HG02588 (cell line): ENCODE measurements around the gene ACOT12.

Experiments
- ATAC-seq: cut with Tn5 transposase; IDR thresholded peaks from one replicate; pipeline ENCODE4 v1.9.1; 2021; ENCODE audit warnings: mild to moderate bottlenecking, moderate library complexity; ENCODE audit not compliant: unreplicated experiment

The ACOT12 gene

GRCh38 chr5:81401266-81401665 is 7.3 kb upstream of the ACOT12 start:
- no peak for ATAC-seq

GRCh38 chr5:81400375-81400774 is 6.4 kb upstream of the ACOT12 start:
- no peak for ATAC-seq

GRCh38 chr5:81398741-81399140 is 4.8 kb upstream of the ACOT12 start:
- no peak for ATAC-seq

GRCh38 chr5:81397176-81397575 is 3.2 kb upstream of the ACOT12 start:
- ATAC-seq: no peak

- no peak for ATAC-seq
Measured at GRCh38 chr5:81395262-81395661, 1.3 kb upstream of the ACOT12 start.

GRCh38 chr5:81393430-81393782 is 528 bp downstream of the ACOT12 start:
- ATAC-seq: no peak

GRCh38 chr5:81389025-81389424 is 4.9 kb downstream of the ACOT12 start:
- ATAC-seq: no peak

GRCh38 chr5:81388169-81388568 is 5.8 kb downstream of the ACOT12 start:
- ATAC-seq: no peak

GRCh38 chr5:81383867-81384266 is 10.1 kb downstream of the ACOT12 start:
- ATAC-seq: no peak

- ATAC-seq: no peak
Measured at GRCh38 chr5:81371354-81371876, 22.5 kb downstream of the ACOT12 start.

GRCh38 chr5:81370912-81371311 is 23.0 kb downstream of the ACOT12 start:
- no peak for ATAC-seq

GRCh38 chr5:81365541-81365940 is 28.4 kb downstream of the ACOT12 start:
- ATAC-seq: no peak

- ATAC-seq: no peak
Measured at GRCh38 chr5:81363093-81363871, 30.7 kb downstream of the ACOT12 start.

- ATAC-seq: no peak
Measured at GRCh38 chr5:81361600-81361999, 32.3 kb downstream of the ACOT12 start.

GRCh38 chr5:81360640-81361039 is 33.3 kb downstream of the ACOT12 start:
- ATAC-seq: no peak

- ATAC-seq: no peak
Measured at GRCh38 chr5:81359881-81360280, 34.1 kb downstream of the ACOT12 start.

- no peak for ATAC-seq
Measured at GRCh38 chr5:81359108-81359507, 34.8 kb downstream of the ACOT12 start.

GRCh38 chr5:81355291-81356251 is 38.4 kb downstream of the ACOT12 start:
- ATAC-seq: no peak

- ATAC-seq: no peak
Measured at GRCh38 chr5:81354093-81354492, 39.8 kb downstream of the ACOT12 start.

- no peak for ATAC-seq
Measured at GRCh38 chr5:81353189-81353588, 40.7 kb downstream of the ACOT12 start.

- no peak for ATAC-seq
Measured at GRCh38 chr5:81350507-81350906, 43.4 kb downstream of the ACOT12 start.

GRCh38 chr5:81349161-81349560 is 44.8 kb downstream of the ACOT12 start:
- ATAC-seq: no peak
